Measurements from ENCODE around the gene TMEM223. TPM values are rescaled to one million over a fixed set of nuclear protein-coding genes. Genes with fewer than 3 reads are reported as not detected.

The TMEM223 gene
- total RNA-seq, 1 experiment from 2014 or later, result 22.2 TPM

GRCh38 chr11:62799486-62799885 lies 7.7 kb upstream of the TMEM223 start:
- H2BK15ac ChIP-seq (ENCODE audit: low read depth, low read length), result no peak overlapping the region
- DNase-seq, result no peak
- no peak overlapping the region for H4K5ac ChIP-seq (ENCODE audit: insufficient read length, low read depth, low read length)
- H3K9me3 Mint-ChIP-seq, result no peaks in the 10 kb centered on the region
- no peak overlapping the region for H3K23ac ChIP-seq (ENCODE audit: insufficient read length, low read depth, low read length)
- no peak overlapping the region for H3K27ac ChIP-seq (ENCODE audit: insufficient read length, low read depth, low read length)
- H3K56ac ChIP-seq (ENCODE audit: insufficient read length, low read depth, low read length), result no peak overlapping the region
- no peak overlapping the region for H3K4me3 Mint-ChIP-seq
- no peaks in the 10 kb centered on the region for H3K27me3 ChIP-seq (ENCODE audit: insufficient read depth, low read length)
- peaks cover 2% of the 10 kb centered on the region for H3K79me1 ChIP-seq (ENCODE audit: insufficient read depth, low read depth, low read length, poor library complexity, severe bottlenecking)
- peaks cover 67 to 91% (median 89%) of the 10 kb centered on the region in 3 experiments for H3K36me3 Mint-ChIP-seq (ENCODE audit: insufficient read depth in 1 of 3, low read depth in 3 of 3)
- H3K18ac ChIP-seq (ENCODE audit: insufficient read length, low read depth, low read length), result no peak overlapping the region
- H4K20me1 ChIP-seq (ENCODE audit: control insufficient read depth, insufficient read depth, insufficient read length), result no peaks in the 10 kb centered on the region
- no peak overlapping the region for H2AK5ac ChIP-seq (ENCODE audit: insufficient read length, low read length)
- no peak overlapping the region for H4K91ac ChIP-seq (ENCODE audit: insufficient read length, low read depth, low read length)
- no peak overlapping the region for H2AFZ ChIP-seq (ENCODE audit: low read length)
- no peaks in the 10 kb centered on the region for H3K9me3 ChIP-seq (ENCODE audit: control insufficient read depth, low read depth, low read length)
- WGBS (ENCODE audit: extremely low coverage, insufficient read length, low lambda C conversion rate), result no CpG with 5 or more reads among the region's 10 CpGs
- no peak overlapping the region for H2BK120ac ChIP-seq (ENCODE audit: low read depth, low read length, poor library complexity, severe bottlenecking)
- H4K8ac ChIP-seq (replicated peaks; ENCODE audit: insufficient read length, low read depth, low read length), result no peak overlapping the region
- H2BK12ac ChIP-seq (ENCODE audit: insufficient read length, low read depth, low read length), result no peak overlapping the region
- H3K4me1 Mint-ChIP-seq, result peaks cover 6 to 7% of the 10 kb centered on the region in 2 experiments
- no peak overlapping the region for H2BK20ac ChIP-seq (ENCODE audit: low read depth, low read length, poor library complexity, severe bottlenecking)
- no peak overlapping the region for H3K4me2 ChIP-seq (ENCODE audit: insufficient read depth, insufficient read length, low read length)
- no peak overlapping the region for H3T11ph ChIP-seq (ENCODE audit: low read length)
- no peak for TF ChIP-seq CTCF (conservative IDR thresholded peaks at IDR 0.05)
- H3K27me3 Mint-ChIP-seq (ENCODE audit: low read depth), result no peaks in the 10 kb centered on the region; the same call in 1 of the 2 replicates
- no peak overlapping the region for H3K14ac ChIP-seq (ENCODE audit: insufficient read depth, low read length)
- H3K23me2 ChIP-seq (ENCODE audit: insufficient read length, low read depth, low read length, poor library complexity, severe bottlenecking), result peaks cover 3% of the 10 kb centered on the region
- no peak overlapping the region for H2BK5ac ChIP-seq (ENCODE audit: insufficient read length, low read length)
- H3K4ac ChIP-seq (ENCODE audit: low read depth, low read length), result no peak overlapping the region
- no peak overlapping the region for H3K9ac ChIP-seq (ENCODE audit: extremely low read depth, insufficient read length, low read length)
- H3K27ac Mint-ChIP-seq, result no peak overlapping the region
- no peaks in the 10 kb centered on the region for H3K4me1 ChIP-seq (ENCODE audit: insufficient read depth, low read length)
- peaks cover 3% of the 10 kb centered on the region; the same call in 1 of the 2 replicates for H3K79me2 ChIP-seq (ENCODE audit: insufficient read depth, low read length)

Data from H9 (cell line).